ENCODE results near the gene CLTA. TPM values are rescaled to one million over a fixed set of nuclear protein-coding genes. Genes with fewer than 3 reads are reported as not detected.
A peak's percentile ranks its signal among the peaks of the same experiment; 100 is the strongest.
"Not testable (repeated sequence)": the region's sequence is repeated elsewhere in the genome, so short reads cannot be mapped to it uniquely, and the experiment has no call there.

The CLTA gene
- total RNA-seq, 1 donor from 2014 or later: 185 TPM

DNA sequence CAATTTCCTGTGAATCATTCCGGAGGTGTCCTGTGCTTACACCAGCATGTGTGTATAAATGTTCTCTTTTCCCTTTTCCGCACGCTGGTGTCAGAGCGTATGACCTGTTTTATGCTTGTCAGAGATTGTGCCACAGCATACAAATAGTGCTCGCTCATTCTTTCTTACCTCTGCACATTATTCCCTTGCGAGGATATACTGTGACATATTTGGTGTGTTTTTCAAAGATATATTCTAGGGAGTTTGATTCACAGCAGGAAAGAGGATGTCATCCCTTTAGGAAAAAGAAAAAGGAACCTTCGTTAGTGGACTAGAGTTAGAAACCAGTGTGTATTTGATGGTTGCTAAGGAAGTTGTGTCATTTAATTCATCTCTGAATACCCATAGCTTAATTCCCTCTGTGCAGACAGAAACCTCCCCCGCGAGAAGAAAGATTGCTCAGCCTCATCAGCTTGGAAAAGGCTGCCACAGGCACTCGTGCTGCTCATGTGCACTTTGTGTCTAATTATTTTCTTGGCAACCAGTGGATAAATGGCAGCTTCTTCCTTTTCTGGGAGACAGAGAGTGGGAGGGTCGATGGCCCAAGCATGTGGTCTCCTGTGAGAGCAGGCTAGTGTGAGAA, 36.3 kb upstream of the CLTA start:
- Mint-ChIP-seq H3K4me1 (ENCODE audit: low read depth) (no peaks in the 10 kb centered on the region), H3K9me3 (ENCODE audit: low read depth) (no peaks in the 10 kb centered on the region), H3K36me3 (ENCODE audit: insufficient read depth) (no peaks in the 10 kb centered on the region), H3K27me3 (no peaks in the 10 kb centered on the region), H3K27ac (peak overlapping the region; percentile 49), H3K4me3 (ENCODE audit: low read depth) (no peak overlapping the region)
- DNase-seq (ENCODE audit: low spot score, unreplicated experiment): no peak
- TF ChIP-seq, protein P1, sequence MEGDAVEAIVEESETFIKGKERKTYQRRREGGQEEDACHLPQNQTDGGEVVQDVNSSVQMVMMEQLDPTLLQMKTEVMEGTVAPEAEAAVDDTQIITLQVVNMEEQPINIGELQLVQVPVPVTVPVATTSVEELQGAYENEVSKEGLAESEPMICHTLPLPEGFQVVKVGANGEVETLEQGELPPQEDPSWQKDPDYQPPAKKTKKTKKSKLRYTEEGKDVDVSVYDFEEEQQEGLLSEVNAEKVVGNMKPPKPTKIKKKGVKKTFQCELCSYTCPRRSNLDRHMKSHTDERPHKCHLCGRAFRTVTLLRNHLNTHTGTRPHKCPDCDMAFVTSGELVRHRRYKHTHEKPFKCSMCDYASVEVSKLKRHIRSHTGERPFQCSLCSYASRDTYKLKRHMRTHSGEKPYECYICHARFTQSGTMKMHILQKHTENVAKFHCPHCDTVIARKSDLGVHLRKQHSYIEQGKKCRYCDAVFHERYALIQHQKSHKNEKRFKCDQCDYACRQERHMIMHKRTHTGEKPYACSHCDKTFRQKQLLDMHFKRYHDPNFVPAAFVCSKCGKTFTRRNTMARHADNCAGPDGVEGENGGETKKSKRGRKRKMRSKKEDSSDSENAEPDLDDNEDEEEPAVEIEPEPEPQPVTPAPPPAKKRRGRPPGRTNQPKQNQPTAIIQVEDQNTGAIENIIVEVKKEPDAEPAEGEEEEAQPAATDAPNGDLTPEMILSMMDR (IDR thresholded peaks at IDR 0.05; ENCODE audit: unreplicated experiment): no peak

DNA sequence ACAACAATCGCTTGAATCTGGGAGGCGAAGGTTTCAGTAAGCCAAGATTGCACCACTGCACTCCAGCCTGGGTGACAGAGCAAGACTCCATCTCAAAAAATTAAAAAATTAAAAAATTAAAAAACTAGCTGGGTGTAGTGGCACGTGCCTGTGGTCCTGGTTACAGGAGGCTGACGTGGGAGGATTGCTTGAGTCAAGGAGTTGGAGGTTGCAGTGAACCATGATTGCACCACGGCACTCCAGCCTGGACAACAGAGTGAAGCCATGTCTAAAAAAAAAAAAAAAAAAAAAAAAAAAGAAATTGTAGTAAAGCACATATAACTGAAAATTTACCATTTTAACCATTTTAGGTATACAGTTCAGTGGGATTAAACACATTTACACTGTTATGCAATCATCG, 34.6 kb upstream of the CLTA start:
- Mint-ChIP-seq H3K4me1 (ENCODE audit: low read depth) (no peaks in the 10 kb centered on the region), H3K27ac (no peak overlapping the region), H3K27me3 (peaks cover 2% of the 10 kb centered on the region), H3K36me3 (ENCODE audit: insufficient read depth) (no peaks in the 10 kb centered on the region), H3K9me3 (ENCODE audit: low read depth) (no peaks in the 10 kb centered on the region), H3K4me3 (ENCODE audit: low read depth) (no peak overlapping the region)
- DNase-seq (ENCODE audit: low spot score, unreplicated experiment): no peak
- TF ChIP-seq, protein P1 (IDR thresholded peaks at IDR 0.05; ENCODE audit: unreplicated experiment): no peak

DNA sequence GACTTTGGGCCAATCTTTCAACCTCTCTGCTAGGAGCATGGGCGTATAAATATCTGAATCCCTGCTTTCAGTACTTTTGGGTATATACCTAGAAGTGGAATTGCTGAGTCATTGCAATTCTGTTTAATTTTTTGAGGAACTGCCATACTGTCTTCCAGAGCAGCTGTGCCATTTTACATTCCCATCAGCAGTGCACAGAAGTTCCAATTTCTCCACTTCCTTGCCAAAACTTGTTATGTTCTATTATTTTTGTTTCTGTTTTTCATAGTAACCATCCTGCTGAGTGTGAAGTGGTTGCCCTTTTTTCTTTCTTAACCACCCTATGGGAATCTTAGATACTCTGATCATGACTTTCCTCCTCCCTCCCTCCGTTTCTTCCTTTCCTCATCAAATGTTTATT, 32.6 kb upstream of the CLTA start:
- TF ChIP-seq, protein P1 (IDR thresholded peaks at IDR 0.05; ENCODE audit: unreplicated experiment): no peak
- DNase-seq (ENCODE audit: low spot score, unreplicated experiment): no peak
- peaks cover 4% of the 10 kb centered on the region for H3K4me1 Mint-ChIP-seq (ENCODE audit: low read depth)
- no peak overlapping the region for H3K4me3 Mint-ChIP-seq (ENCODE audit: low read depth)
- no peaks in the 10 kb centered on the region for H3K36me3 Mint-ChIP-seq (ENCODE audit: insufficient read depth)
- no peaks in the 10 kb centered on the region for H3K9me3 Mint-ChIP-seq (ENCODE audit: low read depth)
- H3K27ac Mint-ChIP-seq: no peak overlapping the region
- peaks cover 6% of the 10 kb centered on the region for H3K27me3 Mint-ChIP-seq

DNA sequence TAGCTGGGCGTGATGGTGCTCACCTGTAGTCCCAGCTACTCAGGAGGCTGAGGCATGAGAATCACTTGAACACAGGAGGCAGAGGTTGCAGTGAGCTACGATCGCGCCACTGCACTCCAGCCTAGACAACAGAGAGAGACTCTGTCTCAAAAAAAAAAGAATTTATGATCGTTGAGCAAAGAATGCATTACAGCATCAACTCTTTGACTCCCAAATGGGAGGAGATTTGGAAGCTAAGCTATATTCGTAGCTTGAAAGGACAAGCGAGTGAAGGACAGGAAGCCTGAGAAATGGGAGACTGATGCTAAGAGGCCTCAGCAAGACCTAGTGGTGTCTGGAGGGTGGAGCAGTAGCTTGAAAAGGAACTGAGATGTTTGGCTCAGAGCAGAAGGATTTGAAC, 31.8 kb upstream of the CLTA start:
- H3K4me3 Mint-ChIP-seq (ENCODE audit: low read depth): no peak overlapping the region
- peaks cover 4% of the 10 kb centered on the region for H3K4me1 Mint-ChIP-seq (ENCODE audit: low read depth)

DNA sequence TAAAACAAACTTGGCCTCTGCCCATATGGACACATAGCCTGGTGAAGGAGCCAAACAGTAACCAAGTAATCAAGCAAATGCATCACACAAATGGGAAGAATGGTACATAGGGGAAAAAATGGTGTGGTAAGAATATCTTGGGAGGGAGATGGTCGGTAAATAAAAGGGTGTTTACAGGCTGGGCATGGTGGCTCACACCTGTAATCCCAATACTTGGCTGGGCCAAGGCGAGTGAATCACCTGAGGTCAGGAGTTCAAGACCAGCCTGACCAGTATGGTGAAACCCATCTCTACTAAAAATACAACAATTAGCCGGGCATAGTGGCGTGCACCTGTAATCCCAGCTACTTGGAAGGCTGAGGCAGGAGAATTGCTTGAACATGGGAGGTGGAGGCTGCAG, 31.2 kb upstream of the CLTA start:
- not testable (repeated sequence) for DNase-seq (ENCODE audit: low spot score, unreplicated experiment); H3K27ac Mint-ChIP-seq

More for the DNA sequence above, 31.8 kb upstream of the CLTA start:
- Mint-ChIP-seq H3K27me3 (peaks cover 6% of the 10 kb centered on the region), H3K9me3 (ENCODE audit: low read depth) (no peaks in the 10 kb centered on the region), H3K27ac (no peak overlapping the region), H3K36me3 (ENCODE audit: insufficient read depth) (no peaks in the 10 kb centered on the region)
- no peak for DNase-seq (ENCODE audit: low spot score, unreplicated experiment)
- TF ChIP-seq, protein P1 (IDR thresholded peaks at IDR 0.05; ENCODE audit: unreplicated experiment): no peak

DNA sequence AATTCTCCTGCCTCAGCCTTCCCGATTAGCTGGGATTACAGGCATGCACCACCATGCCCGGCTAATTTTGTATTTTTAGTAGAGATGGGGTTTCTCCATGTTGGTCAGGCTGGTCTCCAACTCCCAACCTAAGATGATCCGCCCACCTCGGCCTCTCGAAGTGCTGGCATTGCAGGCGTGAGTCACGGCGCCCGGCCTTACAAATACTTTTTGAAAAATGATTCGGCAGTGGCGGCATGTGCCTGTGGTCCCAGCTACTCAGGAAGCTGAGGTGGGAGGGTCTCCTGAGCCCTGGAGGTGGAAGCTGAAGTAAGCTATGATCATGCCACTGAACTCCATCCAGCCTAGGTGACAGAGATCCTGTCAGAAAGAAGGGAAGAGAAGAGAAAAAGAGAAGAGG, 30.6 kb upstream of the CLTA start:
- H3K4me1 Mint-ChIP-seq (ENCODE audit: low read depth); H3K36me3 Mint-ChIP-seq (ENCODE audit: insufficient read depth); H3K4me3 Mint-ChIP-seq (ENCODE audit: low read depth); H3K9me3 Mint-ChIP-seq (ENCODE audit: low read depth); H3K27ac Mint-ChIP-seq; DNase-seq (ENCODE audit: low spot score, unreplicated experiment): not testable (repeated sequence)
- peaks cover 10% of the 10 kb centered on the region for H3K27me3 Mint-ChIP-seq

More for the DNA sequence above, 31.2 kb upstream of the CLTA start:
- H3K27me3 Mint-ChIP-seq; H3K36me3 Mint-ChIP-seq (ENCODE audit: insufficient read depth); H3K4me3 Mint-ChIP-seq (ENCODE audit: low read depth); H3K4me1 Mint-ChIP-seq (ENCODE audit: low read depth); H3K9me3 Mint-ChIP-seq (ENCODE audit: low read depth): not testable (repeated sequence)
